ENCODE data around the gene EIF4A3. TPM values are rescaled to one million over a fixed set of nuclear protein-coding genes. Genes with fewer than 3 reads are reported as not detected.

EIF4A3 gene
- total and polyA plus RNA-seq, 9 of the 15 experiments (the other 6 are each of a cell fraction or from before 2014, with no cell fraction given): 62.7 to 171 (median 127) TPM

- no peaks in the 10 kb centered on the region for H3K9me1 ChIP-seq (ENCODE audit: control insufficient read depth, insufficient read depth, low read length)
- ChIA-PET POLR2A (interaction anchor here (0.6 to 1.6 kb wide), 5 partner anchors 14 to 766 kb away, joined by 3 to 8 read pairs (median 3); partner anchors contain the start of gene GAA), CTCF (ENCODE audit: low intra/inter-chr PET ratio) (no interaction called here)
- H3K9me3 ChIP-seq (replicated peaks; ENCODE audit: control insufficient read depth, insufficient read depth, low read depth, low read length): no peaks in the 10 kb centered on the region
- no TSS peak for BruUV-seq (replicated peaks)
- H3K27me3 ChIP-seq (ENCODE audit: control insufficient read depth in 2 of 2, insufficient read depth in 2 of 2, low read length in 2 of 2): peaks cover 41 to 85% of the 10 kb centered on the region in 2 experiments
- 2% methylated on average over 30 of the region's 34 CpGs for WGBS (ENCODE audit: insufficient coverage, low coverage, missing lambda C conversion rate)
- in situ Hi-C loops (cut with MboI): no loop called here
- peaks cover 0 to 15% of the 10 kb centered on the region in 2 experiments; a peak in 2 of 5 replicates for H3K4me1 ChIP-seq (replicated peaks in 1 of 2; ENCODE audit: control insufficient read depth in 2 of 2, insufficient read depth in 2 of 2, low read length in 2 of 2)
- no peaks in the 10 kb centered on the region for H3K79me2 ChIP-seq (ENCODE audit: control insufficient read depth, insufficient read depth, low read length)
- no peak overlapping the region for H3K27ac ChIP-seq (ENCODE audit: extremely low read depth, low read depth, low read length)
- TF ChIP-seq EGR1 (conservative IDR thresholded peaks at IDR 0.05) (no peak), ZNF239 (CRISPR knock-in tag; IDR thresholded peaks at IDR 0.05) (no peak)
- DNase-seq (ENCODE audit: extremely low read depth in 1 of 4, low spot score in 3 of 4): no peak
- H2AFZ ChIP-seq (ENCODE audit: low read depth, low read length): no peak overlapping the region
- intact Hi-C loops (cut with micrococcal nuclease): no loop called here
- H3K4me3 ChIP-seq: no peak overlapping the region
- peaks cover 5% of the 10 kb centered on the region for H4K20me1 ChIP-seq (replicated peaks; ENCODE audit: control insufficient read depth, insufficient read depth, low read length)
- H3K9ac ChIP-seq (ENCODE audit: insufficient read depth in 1 of 2, low read depth in 2 of 2, low read length in 2 of 2): no peak overlapping the region
- FAIRE-seq: no peak
- no peaks in the 10 kb centered on the region for H3K36me3 ChIP-seq (ENCODE audit: control insufficient read depth, insufficient read depth, low read length)
- no peak overlapping the region for H3K4me2 ChIP-seq (ENCODE audit: insufficient read depth, low read length)
- ATAC-seq: no peak
These were observed 59.3 kb downstream of the EIF4A3 start for GRCh38 chr17:80087346-80088265.

GRCh38 chr17:80086616-80087015 lies 60.3 kb downstream of the EIF4A3 start:
- Histone ChIP-seq H3K4me3 (no peak overlapping the region), H3K9ac (ENCODE audit: insufficient read depth in 1 of 2, low read depth in 2 of 2, low read length in 2 of 2) (no peak overlapping the region), H3K4me2 (ENCODE audit: insufficient read depth, low read length) (no peak overlapping the region), H3K36me3 (ENCODE audit: control insufficient read depth, insufficient read depth, low read length) (no peaks in the 10 kb centered on the region), H4K20me1 (replicated peaks; ENCODE audit: control insufficient read depth, insufficient read depth, low read length) (peaks cover 5% of the 10 kb centered on the region), H3K79me2 (ENCODE audit: control insufficient read depth, insufficient read depth, low read length) (no peaks in the 10 kb centered on the region), H3K4me1 (replicated peaks in 1 of 2; ENCODE audit: control insufficient read depth in 2 of 2, insufficient read depth in 2 of 2, low read length in 2 of 2) (peaks cover 0 to 15% of the 10 kb centered on the region in 2 experiments; a peak in 2 of 5 replicates), H3K9me3 (replicated peaks; ENCODE audit: control insufficient read depth, insufficient read depth, low read depth, low read length) (no peaks in the 10 kb centered on the region), H3K27me3 (ENCODE audit: control insufficient read depth in 2 of 2, insufficient read depth in 2 of 2, low read length in 2 of 2) (peaks cover 41 to 84% of the 10 kb centered on the region in 2 experiments), H3K9me1 (ENCODE audit: control insufficient read depth, insufficient read depth, low read length) (no peaks in the 10 kb centered on the region), H3K27ac (ENCODE audit: extremely low read depth, low read depth, low read length) (no peak overlapping the region), H2AFZ (ENCODE audit: low read depth, low read length) (no peak overlapping the region)
- no peak for ATAC-seq
- FAIRE-seq: no peak
- no TSS peak for BruUV-seq (replicated peaks)
- in situ Hi-C loops (cut with MboI) (no loop called here), intact Hi-C loops (cut with micrococcal nuclease) (no loop called here)
- under 1% methylated on average over 11 of the region's 11 CpGs for WGBS (ENCODE audit: insufficient coverage, low coverage, missing lambda C conversion rate)
- ChIA-PET POLR2A (interaction anchor here (0.6 to 1.6 kb wide), 3 partner anchors 15 to 158 kb away, joined by 3 to 8 read pairs (median 3); partner anchors contain the start of gene GAA), CTCF (ENCODE audit: low intra/inter-chr PET ratio) (interaction anchor here (0.6 kb wide), 1 partner anchor 1101 kb away, joined by 6 read pairs; no protein-coding TSS in a partner anchor)
- no peak for DNase-seq (ENCODE audit: extremely low read depth in 1 of 4, low spot score in 3 of 4)
- TF ChIP-seq SP1 (CRISPR knock-in tag; IDR thresholded peaks at IDR 0.05): no peak
- TF ChIP-seq ZNF589 (CRISPR knock-in tag; IDR thresholded peaks at IDR 0.05; ENCODE audit: low read depth): no peak
